NK-92 treated with Interleukin-12 subunit alpha and Interleukin-12 subunit beta, amount 100 ng/mL, for 24 hours (cell line): ENCODE results near the gene CD209.

Experiments
- DNase-seq: peaks from one replicate; lab custom pipeline; 2025; lab: John Stamatoyannopoulos, UW

CD209 gene

DNA sequence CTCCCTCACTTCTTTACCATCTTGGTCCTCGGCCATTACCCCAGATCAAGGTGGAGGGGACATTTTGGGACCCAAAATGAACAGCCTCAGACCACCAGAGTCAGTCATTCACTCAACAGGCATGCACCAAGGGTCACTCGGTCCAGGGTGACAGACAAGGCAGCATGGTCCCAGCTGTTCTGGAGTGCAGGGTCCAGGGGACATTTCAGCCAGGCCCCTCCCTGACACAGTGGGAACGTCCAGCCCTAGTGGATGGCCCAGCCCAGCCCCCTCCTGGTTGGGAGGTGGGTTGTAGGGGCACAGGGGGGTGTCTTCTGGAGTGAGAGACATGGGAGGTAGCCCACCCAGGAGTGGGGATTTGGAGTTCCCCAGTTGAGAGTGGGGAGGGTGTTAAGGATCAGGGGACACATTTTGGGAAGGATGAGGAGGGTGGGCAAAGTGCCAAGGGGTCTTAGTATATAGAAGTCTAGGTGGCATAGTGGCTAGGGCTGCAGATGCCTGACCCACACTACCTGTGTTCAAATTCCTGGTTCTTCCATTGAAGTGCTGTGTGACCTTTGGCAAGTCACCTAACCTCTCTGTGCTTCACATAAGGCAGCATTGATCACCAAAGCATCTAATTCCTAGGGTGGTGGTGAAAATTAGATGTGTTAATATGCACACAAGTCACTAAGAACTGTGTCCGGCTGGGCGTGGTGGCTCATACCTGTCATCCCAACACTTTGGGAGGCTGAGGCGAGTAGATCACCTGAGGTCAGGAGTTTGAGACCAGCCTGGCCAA is 42.9 kb downstream of the CD209 start:
- no peak for DNase-seq

DNA sequence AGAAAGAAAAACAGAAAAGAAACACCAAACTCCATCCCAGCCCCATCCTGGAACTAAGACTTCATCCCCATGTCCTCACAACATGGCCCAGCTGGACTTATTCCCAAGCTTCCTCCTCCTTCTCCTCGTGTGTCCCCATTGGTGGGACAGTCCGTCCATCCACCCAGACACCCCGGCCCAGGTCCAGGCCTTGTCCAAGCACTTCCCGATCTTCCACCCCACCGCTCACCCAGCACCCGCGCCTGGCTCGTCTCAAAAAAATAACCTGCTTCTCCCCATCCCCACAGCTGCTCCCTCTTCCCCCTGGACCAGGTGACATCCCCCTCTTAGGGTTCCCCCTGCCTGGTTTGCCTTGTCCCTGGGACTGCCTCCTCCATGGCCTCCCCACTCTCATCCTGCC is 44.0 kb downstream of the CD209 start:
- DNase-seq: no peak

DNA sequence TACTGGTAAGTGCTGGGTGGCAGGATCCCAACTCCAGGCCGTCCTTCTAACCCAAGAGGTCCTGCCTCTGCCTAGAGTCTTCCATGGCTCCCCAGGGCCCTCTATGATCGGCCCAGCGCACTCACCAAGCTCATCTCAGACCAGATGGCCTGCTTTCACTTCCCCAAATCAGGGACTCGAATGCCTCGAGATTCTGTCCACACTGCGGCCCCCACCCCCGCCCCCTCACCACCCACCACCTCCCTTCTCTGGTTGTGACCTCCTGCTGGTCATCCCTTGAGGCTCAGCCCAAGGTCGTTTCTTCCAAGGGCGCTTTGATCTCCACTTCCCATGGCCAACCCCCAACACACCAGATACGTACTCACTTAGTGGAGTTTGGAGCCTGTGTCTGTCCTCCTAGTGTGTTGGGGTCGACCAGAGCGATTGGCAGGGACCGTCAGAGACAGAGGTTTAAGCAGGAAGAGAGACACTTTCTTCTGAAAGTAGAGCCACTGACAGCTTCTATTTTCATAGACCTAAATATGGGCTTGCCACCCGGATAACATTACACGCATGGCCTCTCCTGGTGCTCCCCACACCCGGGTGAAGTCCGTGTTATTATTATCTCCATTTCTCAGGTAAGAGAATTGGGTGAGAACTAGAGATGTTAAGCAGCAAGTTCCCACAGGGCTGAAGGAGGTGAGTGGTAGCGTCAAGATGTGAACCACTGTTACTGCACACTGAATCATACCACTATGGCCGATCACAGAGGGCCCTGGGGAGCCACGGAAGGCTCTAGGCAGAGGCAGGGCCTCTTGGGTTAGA is 45.5 kb downstream of the CD209 start, which contains the start of gene FCER2:
Gene FCER2 (minus strand): TSS at position 478 of the 804 bp plus-strand sequence. CDS start 2,371 bp downstream, outside the sequence.
- no peak for DNase-seq

DNA sequence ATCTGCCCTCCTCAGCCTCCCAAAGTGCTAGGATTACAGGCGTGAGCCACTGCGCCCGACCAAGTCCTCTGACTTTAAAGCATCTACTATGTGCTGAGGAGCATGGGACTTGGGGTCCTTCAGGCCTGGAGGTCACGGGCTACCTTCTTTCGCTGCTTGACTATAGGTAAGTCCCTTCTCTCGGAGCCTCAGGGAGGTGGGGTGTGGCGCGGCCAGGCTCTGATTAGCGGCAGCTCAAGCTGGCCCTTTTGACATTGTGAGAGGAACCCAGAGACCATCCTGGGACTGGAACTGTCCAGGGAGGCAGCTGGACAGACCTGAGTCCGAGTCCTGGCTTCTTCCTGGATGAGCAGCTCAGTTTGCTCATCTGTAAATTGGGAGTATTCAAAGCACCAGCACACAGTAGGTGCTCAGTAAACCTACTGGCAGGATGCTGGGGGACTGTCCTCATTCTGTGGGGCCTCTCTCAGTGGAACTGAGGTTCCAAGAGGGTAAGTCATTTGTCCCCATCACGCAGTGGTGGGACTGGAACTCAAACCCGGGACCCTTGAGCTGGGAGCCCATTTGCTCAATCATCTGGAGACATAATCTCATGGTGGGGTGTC is 46.2 kb downstream of the CD209 start:
- DNase-seq: no peak

DNA sequence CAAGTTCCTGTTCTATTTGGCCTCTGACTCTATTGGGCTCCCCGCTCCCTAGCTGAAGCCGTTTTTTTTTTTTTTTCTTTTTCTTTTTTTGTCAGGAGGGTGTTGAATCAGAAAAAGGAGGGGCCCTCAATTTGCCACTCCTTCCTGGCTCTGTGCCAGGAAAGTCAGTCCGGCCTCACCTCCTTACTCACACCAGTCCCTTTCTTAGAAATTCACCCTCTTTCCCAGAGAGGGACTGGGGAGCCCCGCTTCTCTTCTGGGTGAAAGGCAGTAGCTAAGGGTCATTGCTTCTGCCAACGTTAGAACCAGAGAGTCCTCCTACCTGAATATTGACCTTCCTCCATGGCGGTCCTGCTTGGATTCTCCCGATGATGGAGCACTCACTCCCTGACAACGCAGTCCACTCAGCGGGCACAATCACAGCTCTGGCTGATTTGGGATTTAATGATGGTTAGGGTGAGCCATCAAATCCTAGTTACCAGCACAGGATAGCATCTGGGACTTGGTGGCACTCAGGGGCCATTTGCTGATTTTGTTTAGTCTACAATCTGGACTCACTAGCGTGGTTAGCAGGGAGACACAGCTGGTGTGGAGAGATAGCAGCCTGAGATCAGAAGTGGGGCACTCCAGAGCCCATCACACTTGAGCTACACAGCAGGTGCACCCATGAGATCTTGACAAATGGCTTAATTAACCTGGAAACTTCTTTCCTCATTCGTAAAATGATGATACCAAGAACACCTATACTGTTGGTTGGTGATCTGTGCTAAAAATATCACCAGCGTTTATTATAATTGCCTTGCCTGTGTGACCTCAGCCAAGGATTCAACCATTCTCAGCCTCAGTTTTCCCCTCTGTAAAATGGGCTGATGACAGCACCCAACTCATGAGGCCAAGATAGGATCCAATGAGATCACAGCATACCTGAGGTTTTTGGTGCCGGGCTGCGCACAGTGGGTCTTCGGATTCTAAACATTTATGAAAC is 47.6 kb downstream of the CD209 start:
- DNase-seq: no peak

DNA sequence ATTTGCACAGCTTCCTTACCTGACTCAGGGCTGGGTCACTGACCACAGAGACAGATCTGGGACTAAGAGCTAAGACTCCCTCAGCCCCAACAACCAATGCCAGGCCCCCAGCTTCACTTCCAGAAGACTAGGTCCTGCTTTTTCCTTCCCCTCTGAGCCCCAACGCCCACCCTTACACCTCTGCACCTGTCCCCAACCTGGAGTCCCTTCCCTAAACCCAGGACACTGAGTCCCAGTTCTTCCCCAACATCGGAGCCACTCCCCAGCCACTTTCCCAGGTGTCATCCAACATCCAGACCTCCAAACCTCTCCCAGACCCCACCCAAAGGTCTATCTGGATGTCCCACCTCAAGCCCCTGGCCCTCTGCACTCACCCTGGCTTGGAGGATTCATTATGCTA is 48.3 kb downstream of the CD209 start:
- DNase-seq: no peak

DNA sequence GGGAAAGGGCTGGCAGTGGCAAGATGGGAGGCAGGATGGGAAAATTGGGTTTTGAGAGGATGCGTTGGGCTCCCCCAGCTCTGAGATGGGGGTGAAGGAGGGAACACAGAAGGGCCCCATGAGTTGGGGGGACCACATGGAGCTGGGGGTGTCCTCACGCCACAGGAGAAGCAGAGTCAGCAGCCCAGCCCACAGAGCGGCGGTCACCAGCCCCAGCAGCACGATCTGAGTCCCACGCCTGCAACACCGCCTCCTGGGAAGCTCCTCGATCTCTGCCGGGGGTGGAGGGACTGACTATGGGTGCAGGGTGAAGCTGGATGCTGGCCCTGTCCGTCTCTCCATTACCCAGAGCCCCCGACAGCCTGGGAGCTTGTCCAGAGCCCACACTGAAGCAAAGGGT is 48.8 kb downstream of the CD209 start:
- no peak for DNase-seq

DNA sequence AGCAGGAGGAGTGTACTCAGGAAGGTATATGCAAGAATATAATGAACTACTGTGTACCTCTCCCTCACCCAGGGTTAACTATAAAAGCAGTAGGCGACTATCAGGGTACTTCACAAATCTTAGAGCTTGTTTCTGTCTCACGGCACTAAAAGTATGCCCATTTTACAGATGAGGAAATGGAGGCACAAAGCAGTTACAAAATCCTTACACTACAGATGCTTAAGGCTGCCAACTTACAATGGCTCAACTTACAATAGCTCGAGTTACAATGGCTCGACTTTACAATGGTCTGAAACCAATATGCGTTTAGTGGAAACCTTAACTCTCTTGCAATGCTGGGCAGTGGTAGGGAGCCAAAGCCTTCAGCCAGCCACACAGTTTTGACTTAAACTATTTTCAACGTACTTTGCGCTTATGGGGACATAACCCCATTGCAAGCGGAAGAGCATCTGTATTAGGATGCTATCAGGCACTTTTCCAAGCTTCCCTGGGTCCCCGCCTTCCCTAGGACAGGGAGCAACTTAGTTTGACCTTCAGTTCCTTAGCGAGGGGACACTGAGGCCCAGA is 49.5 kb downstream of the CD209 start:
- no peak for DNase-seq

DNA sequence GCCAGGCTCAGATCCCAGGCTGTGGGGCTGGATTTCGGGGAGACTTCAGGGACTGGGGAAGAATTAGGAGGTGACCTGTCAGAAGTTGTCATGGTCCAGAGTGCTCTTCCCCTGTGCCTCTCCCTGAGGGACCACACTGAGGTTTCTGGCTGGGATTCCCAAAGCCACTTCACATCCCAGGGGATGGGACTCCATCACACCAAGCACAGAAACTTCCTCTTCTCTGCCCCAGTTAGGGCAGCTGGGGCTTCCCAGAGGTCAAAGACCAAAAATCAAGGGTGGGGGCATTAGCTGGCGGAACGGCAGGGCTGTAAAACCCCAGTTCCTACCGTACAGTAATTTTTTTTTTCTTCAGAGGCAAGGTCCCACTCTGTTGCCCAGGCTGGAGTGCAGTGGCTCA is 52.8 kb downstream of the CD209 start:
- DNase-seq: no peak

DNA sequence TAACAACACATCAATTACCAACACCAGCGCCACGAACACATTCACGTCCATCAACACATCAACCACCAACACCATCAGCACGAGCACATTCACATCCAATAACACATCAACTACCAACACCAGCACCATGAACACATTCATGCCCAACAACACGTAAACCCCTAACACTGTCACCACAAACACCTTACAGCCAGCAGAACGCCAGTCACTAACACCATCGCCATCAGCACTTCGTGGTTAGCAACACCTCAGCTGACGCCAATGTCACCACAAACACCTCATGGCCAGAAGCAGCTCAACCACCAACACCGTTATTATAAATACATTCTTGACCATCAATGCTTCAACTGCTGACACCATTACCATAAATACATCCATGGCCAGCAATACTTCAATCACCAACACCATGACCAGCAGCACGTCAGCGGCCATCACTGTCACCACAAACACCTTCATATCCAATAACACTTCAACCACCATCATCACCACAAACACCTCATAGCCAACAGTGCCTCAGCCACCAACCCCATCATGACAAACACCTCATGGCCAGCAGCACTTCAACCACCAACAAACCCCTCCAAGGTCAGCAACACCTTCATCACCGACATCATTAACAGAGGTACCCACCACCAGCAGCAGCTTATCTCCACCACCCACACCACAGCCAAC is 54.8 kb downstream of the CD209 start:
- DNase-seq: no peak

DNA sequence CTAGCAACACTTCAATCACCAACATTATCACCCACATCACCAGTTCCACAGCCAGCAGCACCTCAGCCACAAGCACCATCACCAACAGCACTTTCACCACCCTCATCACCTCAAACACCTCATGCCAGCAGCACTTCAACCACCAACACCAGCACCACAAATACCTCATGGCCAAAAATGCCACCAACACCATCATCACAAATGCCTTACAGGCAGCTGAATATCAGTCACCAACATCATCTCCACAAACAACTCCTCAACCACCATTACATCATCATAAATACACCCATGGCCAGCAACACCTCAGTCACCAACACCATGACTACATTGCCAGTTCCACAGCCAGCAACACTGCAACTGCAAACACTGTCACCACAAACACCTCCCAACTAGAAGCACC is 55.8 kb downstream of the CD209 start:
- DNase-seq: no peak

DNA sequence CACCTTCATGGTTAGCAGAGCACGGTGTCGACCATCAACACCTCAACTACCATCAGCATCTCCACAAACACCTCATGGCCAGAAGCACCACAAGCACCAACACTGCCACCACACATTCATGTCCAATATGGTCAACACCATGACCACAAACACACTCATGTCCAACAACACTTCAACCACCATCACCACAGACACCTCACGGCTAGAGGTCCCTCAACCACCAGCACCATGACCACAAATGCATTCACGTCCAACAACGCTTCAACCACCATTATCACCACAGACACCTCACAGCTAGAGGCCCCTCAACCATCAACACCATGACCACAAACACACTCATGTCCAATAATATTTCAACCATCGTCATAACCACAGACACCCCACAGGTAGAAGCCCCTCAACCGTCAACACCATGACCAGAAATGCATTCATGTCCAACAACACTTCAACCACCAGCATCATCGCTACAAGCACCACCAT is 56.5 kb downstream of the CD209 start:
- no peak for DNase-seq
